GM19023 (cell line): ENCODE results near the gene CAPN5.
"Not testable (repeated sequence)": the region's sequence is repeated elsewhere in the genome, so short reads cannot be mapped to it uniquely, and the experiment has no call there.

Experiments
- ATAC-seq: cut with Tn5 transposase; IDR thresholded peaks from one replicate; pipeline ENCODE4 v1.9.1; 2021; ENCODE audit warnings: mild to moderate bottlenecking, moderate library complexity; ENCODE audit not compliant: unreplicated experiment

The CAPN5 gene

DNA sequence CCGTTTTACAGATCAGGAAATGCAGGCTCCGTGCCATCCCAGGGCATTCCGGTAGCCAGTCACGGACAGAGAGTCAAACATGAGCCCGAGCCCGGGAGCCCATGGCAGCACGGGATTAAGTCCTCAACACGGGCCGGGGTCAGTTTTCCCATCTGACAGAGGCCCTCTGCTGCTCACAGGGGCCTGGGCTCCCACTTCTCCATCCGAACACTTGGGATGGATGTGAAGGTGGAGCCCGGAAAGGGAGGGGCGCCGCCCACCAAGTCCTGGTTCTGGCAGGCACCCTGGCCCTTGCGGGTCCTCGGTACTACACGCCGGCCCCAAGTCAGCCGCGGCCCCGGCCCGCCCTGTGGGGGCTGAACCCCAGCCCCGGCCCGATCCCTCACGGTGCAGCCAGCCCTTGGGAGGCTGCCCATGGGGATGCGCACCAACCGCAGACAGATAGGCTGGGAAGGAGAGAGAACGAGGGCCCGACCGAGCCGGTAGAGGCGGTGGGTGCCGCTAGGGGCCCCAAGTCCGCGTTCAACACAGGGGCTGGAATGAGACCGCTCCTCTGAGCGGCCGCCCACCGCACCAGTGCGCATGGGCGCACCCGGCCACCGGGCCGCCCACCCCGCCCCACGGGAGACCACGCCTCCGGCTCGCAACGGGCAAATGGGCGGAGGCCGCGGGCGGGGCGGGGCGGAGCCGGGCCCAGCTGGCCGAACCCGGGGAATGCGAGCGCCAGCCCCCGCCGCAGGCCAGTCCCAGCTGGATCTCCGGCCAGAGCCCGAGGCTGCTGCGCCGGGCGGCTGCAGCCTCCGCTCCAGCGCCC is at the start of gene CAPN5:
CAPN5 (plus strand) TSS at position 743 of the 814 bp plus-strand sequence. CDS start 17,916 bp downstream, outside the sequence.
- ATAC-seq, result peak; percentile 92

GRCh38 chr11:77018396-77018924 is 48.3 kb upstream of the CAPN5 start:
- not testable (repeated sequence) for ATAC-seq

- ATAC-seq, result no peak
These were observed 46.7 kb upstream of the CAPN5 start for GRCh38 chr11:77019976-77020595.

DNA sequence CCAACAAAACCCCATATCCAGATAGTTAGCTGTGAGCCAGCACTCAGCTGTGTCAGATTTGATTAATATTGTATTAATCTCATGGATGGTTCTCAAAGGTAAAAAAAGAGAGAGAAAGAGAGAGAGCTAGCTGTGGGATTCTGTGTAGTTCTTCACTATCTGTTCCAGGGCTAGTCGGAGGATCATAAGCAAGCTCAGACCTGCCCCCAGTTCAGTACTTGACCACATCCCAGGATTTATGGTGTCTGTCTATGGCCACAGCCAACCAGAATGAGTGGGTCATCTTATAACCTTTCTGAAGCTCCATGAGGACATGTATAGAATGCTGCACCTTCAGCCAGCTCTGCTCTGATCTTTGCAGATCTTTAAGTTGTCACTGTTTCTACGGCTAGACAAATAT is 46.0 kb upstream of the CAPN5 start:
- ATAC-seq, result no peak

DNA sequence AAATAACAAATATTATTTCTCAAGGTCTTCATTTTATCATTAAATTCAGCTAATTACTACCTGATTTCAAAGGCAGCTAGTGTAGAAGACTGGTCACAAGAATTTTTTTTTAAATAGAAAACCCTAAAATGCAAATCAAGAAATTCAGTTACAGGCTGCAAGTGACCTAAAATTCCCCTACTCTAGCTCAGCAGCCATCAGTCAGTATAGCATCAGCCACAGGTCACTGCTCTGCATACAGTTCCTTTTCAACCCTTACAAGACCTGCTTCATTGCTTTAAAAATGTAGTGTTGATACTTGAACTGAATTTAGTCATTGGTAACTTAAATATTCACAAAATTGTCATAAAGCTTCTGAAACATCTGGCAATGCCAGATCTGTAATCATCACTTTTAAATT is 42.0 kb upstream of the CAPN5 start:
- ATAC-seq, result no peak

DNA sequence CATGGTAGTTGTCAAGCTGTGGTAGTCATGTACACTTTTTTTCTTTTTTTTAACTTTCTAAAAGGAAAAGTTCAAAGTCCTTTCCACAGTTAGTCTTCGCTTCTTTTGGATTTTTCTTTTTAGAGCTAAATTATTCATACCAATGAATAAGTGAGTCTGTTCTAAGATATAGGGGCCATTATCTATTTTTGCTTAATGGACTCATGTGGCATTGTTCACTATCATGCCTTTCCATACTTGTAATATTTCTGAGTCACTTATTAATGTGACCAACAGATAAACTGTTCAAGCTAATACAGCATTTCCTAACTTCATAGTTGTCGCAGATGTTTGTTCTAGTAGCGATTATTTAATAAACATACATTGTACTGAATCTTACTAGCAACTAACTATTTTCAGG is 40.5 kb upstream of the CAPN5 start:
- ATAC-seq, result no peak

GRCh38 chr11:77026743-77027142 is 40.0 kb upstream of the CAPN5 start:
- no peak for ATAC-seq

DNA sequence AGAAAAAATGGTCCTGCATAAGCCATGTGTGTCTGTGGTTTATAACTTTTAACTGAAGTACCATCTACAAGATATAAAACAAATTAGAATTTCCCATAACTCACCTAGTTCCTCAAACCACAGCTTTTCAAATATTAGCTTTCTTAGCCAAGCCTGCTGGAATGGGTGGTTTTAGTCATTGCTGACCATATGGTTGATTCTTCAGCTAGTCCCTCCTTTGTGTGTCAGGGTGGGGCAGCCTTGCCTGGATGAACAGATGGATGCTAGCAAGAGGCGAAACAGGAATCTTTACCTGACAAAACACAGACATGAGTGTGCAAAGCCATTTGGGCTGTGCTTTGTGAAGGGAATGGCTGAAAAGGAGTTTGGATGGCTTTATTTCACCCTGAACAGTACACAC is 39.5 kb upstream of the CAPN5 start:
- no peak for ATAC-seq

DNA sequence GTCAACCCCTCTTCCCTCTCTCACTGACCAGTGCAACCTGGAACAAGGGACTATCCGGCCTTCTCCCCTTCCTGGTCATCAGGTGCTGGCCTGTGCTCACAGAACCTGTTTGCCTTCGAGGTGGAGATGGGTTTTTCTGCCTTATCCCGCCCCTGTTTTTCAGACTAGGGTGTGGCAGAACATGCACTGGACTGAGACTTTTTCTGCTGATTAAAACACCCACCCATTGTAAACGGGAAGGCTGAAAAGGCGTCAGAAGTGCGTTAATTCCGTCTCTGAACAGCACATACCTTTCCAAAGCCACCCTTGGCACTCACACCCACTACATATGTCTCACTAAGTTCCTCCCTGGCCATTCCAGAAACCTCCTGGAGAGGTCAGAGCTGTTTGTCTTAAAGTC is 36.9 kb upstream of the CAPN5 start:
- ATAC-seq, result no peak

DNA sequence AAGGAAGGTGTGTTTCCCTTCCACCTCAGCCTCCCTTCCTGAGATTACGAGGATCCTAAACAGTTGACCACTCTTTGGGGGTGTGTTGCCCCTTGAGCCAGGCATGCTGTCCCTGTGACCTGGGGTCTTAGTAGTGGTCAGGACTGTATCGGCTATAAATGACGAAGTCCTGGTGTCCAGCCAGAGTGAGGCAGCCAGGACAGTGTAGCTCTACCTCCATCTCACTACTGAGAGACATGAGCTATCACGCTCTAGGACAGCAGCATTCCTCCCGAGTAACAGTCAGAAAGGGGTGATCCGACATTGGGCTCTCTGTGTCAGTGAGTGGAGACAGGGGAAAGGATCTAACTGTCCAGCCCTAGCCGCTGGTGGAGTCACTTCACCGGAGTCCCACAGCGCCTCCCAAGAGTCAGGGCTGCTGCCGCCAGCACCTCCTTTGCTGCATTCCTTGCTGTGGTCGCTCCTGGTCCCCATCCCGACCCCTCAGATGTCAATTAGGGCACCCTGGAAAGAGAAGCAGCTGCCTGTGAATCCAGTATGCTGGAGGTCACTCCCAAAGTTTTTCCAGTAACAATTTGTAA is 35.8 kb upstream of the CAPN5 start:
- no peak for ATAC-seq

DNA sequence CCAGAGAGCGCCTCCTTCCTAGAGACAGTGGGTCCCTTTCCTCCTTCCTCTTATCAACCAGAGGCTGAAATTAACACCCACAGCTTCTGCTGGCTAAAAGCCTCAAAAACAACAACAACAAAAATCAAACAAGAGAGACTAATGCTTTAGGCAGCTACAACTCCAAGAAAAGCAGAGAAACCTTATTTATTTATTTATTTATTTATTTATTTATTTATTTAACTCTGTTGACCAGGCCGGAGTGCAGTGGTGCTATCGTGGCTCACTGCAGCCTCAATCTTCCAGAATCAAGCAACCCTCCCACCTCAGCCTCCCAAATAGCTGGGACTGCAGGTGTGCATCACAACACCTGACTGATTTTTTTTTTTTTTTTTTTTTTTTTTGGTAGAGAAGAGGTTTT is 35.2 kb upstream of the CAPN5 start:
- ATAC-seq, result no peak

- ATAC-seq, result no peak
These were observed 31.7 kb upstream of the CAPN5 start for GRCh38 chr11:77035039-77035438.

- no peak for ATAC-seq
These were observed 31.2 kb upstream of the CAPN5 start for GRCh38 chr11:77035580-77035979.

GRCh38 chr11:77036398-77036797 is 30.4 kb upstream of the CAPN5 start:
- ATAC-seq, result no peak

- no peak for ATAC-seq
These were observed 29.7 kb upstream of the CAPN5 start for GRCh38 chr11:77037057-77037456.

DNA sequence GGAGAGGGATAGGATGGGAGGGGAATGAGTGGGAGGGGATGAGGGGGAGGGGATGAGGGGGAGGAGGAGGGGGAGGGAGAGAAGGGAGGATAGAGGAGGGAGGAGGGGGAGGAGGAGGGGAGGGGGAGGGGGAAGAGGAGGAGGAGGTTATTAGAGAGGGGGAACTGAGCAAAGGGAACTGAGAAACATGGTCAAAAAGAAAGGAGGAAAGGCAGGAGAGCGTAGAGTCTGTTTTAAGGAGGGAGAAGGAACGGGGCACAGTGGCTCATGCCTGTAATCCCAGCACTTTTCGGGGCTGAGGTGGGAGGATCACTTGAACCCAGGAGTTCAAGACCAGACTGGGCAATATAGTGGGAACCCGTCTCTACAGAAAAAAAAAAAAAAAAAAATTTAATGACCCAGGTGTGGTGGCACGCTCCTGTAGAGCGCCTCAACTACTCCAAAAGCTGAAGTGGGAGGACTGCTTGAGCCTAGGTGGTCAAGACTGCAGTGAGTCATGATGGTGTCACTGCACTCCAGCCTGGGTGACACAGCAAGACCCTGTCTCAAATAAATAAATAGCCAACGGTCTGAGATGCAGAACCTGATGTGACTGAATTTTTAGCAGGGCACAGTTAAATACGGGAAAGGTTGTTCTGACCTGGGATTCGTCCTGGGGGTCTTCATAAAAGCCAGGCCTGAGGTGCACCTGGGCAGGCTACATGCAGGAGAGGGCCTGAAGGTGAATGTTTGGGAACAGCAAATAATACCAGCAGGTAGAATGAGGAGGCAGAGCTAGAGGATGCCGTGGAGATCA is 28.5 kb upstream of the CAPN5 start:
- ATAC-seq, result no peak

GRCh38 chr11:77038825-77039326 is 27.9 kb upstream of the CAPN5 start:
- peak; percentile 43 for ATAC-seq

DNA sequence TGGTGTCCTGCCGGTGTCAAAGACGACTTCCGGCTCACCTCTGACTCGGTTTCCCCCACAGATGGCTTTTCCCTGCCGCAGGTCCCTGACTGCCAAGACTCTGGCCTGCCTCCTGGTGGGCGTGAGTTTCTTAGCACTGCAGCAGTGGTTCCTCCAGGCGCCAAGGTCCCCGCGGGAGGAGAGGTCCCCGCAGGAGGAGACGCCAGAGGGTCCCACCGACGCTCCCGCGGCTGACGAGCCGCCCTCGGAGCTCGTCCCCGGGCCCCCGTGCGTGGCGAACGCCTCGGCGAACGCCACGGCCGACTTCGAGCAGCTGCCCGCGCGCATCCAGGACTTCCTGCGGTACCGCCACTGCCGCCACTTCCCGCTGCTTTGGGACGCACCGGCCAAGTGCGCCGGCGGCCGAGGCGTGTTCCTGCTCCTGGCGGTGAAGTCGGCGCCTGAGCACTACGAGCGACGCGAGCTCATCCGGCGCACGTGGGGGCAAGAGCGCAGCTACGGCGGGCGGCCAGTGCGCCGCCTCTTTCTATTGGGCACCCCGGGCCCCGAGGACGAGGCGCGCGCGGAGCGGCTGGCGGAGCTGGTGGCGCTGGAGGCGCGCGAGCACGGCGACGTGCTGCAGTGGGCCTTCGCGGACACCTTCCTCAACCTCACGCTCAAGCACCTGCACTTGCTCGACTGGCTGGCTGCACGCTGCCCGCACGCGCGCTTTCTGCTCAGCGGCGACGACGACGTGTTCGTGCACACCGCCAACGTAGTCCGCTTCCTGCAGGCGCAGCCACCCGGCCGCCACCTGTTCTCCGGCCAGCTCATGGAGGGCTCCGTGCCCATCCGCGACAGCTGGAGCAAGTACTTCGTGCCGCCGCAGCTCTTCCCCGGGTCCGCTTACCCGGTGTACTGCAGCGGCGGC is 27.0 kb upstream of the CAPN5 start:
- no peak for ATAC-seq

DNA sequence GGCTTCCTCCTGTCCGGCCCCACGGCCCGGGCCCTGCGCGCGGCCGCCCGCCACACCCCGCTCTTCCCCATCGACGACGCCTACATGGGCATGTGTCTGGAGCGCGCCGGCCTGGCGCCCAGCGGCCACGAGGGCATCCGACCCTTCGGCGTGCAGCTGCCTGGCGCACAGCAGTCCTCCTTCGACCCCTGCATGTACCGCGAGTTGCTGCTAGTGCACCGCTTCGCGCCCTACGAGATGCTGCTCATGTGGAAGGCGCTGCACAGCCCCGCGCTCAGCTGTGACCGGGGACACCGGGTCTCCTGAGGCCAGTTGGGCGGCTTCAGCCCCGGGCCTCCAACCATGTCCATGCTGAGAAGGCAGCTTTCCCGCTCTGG is 26.4 kb upstream of the CAPN5 start:
- ATAC-seq, result no peak

GRCh38 chr11:77040889-77041288 is 25.9 kb upstream of the CAPN5 start:
- ATAC-seq, result no peak
